ENCODE measurements around the gene CUL4A. TPM values are rescaled to one million over a fixed set of nuclear protein-coding genes. Genes with fewer than 3 reads are reported as not detected.

CUL4A gene
- total RNA-seq, 1 donor from 2014 or later: 208 TPM

DNA sequence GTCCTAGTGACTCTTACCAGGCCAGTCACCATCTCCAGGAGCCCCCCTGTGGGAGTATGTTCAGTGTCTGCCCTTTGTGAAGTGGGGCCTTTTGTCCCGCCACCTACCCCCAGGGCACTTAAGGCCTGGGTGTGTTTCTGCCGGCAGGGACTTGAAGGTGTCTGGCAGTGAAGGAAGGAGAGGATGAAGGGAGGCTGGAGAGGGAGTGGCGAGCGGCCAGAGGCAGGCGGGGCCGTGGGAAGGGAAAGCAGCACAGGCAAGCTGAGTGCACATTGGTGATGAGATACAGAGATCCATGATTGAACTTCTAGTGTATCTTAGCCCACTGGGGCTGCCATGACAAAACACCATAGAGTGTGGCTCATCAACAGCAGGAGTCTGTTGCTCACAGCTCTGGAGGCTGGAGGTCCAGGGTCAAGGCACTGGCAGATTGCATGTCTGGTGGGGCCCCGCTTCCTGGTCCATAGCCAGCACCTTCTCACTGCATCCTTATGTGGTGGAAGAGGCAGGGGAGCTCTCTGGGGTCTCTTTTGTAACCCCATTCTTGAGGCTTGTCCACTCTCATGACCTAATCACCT lies 17.5 kb downstream of the CUL4A start:
- no peak overlapping the region for H3K4me3 ChIP-seq
- H3K4me1 ChIP-seq: no peaks in the 10 kb centered on the region
- no peak overlapping the region for H3K27ac ChIP-seq
- H3K27me3 ChIP-seq: no peaks in the 10 kb centered on the region
- H3K9me3 ChIP-seq: no peaks in the 10 kb centered on the region
- no peak for DNase-seq (ENCODE audit: low spot score in 2 of 2)
- peaks cover 54 to 90% of the 10 kb centered on the region in 2 donors for H3K36me3 ChIP-seq
- intact Hi-C loops (cut with DNase I): no loop called here
- TF ChIP-seq, protein P1, sequence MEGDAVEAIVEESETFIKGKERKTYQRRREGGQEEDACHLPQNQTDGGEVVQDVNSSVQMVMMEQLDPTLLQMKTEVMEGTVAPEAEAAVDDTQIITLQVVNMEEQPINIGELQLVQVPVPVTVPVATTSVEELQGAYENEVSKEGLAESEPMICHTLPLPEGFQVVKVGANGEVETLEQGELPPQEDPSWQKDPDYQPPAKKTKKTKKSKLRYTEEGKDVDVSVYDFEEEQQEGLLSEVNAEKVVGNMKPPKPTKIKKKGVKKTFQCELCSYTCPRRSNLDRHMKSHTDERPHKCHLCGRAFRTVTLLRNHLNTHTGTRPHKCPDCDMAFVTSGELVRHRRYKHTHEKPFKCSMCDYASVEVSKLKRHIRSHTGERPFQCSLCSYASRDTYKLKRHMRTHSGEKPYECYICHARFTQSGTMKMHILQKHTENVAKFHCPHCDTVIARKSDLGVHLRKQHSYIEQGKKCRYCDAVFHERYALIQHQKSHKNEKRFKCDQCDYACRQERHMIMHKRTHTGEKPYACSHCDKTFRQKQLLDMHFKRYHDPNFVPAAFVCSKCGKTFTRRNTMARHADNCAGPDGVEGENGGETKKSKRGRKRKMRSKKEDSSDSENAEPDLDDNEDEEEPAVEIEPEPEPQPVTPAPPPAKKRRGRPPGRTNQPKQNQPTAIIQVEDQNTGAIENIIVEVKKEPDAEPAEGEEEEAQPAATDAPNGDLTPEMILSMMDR (IDR thresholded peaks at IDR 0.05): no peak

DNA sequence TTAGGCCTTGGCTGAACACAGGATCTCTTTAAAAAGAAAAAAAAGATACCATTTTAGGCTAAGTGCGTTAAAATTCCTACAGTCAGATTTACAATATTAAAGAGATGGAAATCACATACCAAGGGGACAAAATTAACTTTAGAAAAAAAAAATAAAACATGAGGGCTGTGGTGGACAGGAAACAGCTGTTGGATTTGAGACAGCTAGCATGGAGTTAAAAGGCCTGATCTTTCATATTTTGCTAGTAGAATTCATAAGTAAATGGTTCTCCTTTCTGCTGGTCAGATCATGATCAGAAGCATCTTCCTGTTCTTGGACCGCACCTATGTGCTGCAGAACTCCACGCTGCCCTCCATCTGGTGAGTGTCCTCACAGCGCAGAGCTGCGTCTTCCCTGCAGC lies 19.7 kb downstream of the CUL4A start:
- TF ChIP-seq, protein P1 (IDR thresholded peaks at IDR 0.05): no peak
- DNase-seq (ENCODE audit: low spot score in 2 of 2): no peak
- peaks cover 51 to 89% of the 10 kb centered on the region in 2 donors for H3K36me3 ChIP-seq

DNA sequence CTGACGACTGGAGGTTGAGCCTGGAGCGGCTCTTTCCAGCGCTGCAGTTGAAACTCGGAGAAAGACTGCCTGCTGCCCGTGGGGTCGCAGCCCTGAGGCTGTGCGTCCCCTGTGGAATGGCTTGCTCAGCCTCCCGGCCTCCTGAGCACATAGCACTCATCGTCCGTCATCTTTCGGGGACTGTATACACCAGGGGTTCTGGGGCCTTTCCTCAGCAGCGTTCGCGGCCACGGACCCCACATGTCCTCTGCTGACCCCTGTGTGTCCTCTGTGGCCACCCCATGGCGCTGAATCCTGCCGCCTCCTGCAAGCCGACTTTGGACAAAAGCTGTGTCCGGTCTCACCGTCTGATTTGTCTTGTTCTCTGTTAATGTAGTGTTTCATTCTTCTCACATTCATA lies 20.4 kb downstream of the CUL4A start:
- Histone ChIP-seq H3K27me3 (no peaks in the 10 kb centered on the region), H3K4me1 (no peaks in the 10 kb centered on the region), H3K36me3 (peaks cover 45 to 88% of the 10 kb centered on the region in 2 donors), H3K27ac (no peak overlapping the region), H3K4me3 (no peak overlapping the region), H3K9me3 (no peaks in the 10 kb centered on the region)
- intact Hi-C loops (cut with DNase I): no loop called here
- TF ChIP-seq, protein P1 (IDR thresholded peaks at IDR 0.05): no peak
- DNase-seq (ENCODE audit: low spot score in 2 of 2): no peak

More for the DNA sequence above, 19.7 kb downstream of the CUL4A start:
- no peaks in the 10 kb centered on the region for H3K9me3 ChIP-seq
- H3K27me3 ChIP-seq: no peaks in the 10 kb centered on the region
- no peaks in the 10 kb centered on the region for H3K4me1 ChIP-seq
- no peak overlapping the region for H3K4me3 ChIP-seq
- H3K27ac ChIP-seq: no peak overlapping the region
- intact Hi-C loops (cut with DNase I): no loop called here

DNA sequence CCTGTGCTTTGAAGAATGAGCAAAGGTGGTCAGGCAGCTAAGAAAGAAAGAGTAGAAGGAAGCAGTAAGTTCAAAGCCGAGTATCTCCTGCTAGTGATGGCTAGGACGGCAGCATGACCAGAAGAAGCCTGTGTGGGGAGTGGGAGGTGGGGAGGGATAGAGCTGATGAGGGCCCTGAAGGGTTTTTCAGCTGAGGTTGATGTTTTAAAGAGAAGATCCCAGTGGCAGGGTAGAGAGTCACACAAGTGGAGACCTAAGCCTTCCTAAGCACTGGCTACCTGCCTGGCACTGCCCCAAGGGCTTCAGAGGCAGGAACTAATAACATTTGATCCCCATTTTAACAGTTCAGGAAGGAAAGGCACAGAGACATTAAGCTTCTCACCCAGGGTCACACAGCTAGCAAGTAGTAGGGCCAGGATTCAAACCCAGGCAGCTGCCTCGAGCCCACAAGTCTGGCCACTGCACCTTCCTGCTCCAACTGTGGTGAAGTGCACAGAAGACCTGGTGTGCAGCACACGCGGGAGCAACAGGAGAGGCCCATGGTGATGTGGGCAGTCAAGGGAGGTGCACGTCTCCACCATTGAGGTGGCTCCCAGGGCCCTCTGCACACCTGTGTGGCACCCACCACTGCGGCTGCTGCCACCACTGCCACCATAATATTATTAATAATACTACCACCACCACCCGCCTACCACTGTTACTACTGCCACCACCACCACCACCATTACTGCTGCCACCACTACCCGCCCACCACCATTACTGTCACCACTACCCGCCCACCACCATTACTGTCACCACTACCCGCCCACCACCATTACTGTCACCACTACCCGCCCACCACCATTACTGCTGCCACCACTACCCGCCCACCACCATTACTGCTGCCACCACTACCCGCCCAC lies 22.1 kb downstream of the CUL4A start:
- Histone ChIP-seq H3K4me3 (no peak overlapping the region), H3K36me3 (peaks cover 42 to 81% of the 10 kb centered on the region in 2 donors), H3K27ac (no peak overlapping the region), H3K27me3 (no peaks in the 10 kb centered on the region), H3K9me3 (no peaks in the 10 kb centered on the region), H3K4me1 (no peaks in the 10 kb centered on the region)
- TF ChIP-seq, protein P1 (IDR thresholded peaks at IDR 0.05): no peak
- DNase-seq (ENCODE audit: low spot score in 2 of 2): no peak
- intact Hi-C loops (cut with DNase I): no loop called here

DNA sequence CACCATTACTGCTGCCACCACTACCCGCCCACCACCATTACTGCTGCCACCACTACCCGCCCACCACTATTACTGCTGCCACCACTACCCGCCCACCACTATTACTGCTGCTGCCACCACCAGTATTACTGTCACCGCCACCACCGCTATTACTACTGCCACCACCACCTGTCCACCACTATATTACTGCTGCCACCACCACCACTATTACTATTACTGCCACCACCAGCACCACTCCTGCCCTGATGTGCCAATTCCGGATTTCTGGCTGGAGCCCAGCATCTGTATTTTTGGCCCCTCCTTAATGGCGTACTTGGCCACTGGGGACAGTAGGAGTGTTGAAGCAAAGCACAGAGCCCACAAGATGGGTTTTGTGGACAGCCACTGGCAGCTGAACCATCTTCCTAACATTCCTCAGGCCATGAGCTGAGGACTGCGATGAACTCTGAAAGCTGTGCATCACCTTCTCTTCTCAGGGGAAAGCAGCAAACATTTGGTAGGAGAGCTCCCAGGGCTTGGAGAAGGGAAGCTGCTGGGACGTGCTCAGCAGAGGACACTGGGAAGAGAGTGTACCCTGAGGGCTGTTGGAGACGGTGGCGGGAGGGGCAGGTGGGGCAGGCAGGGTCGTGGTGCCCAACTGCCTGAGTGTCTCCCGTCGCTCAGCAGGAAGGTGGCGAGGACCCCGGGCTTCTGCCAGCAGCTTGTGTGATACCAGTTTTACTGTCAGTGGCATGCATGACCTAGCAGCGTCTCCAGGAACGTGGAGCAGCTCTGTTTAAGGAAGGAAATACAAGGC lies 23.0 kb downstream of the CUL4A start:
- Histone ChIP-seq H3K4me1 (no peaks in the 10 kb centered on the region), H3K4me3 (no peak overlapping the region), H3K27ac (no peak overlapping the region), H3K9me3 (no peaks in the 10 kb centered on the region), H3K27me3 (no peaks in the 10 kb centered on the region), H3K36me3 (peaks cover 43 to 83% of the 10 kb centered on the region in 2 donors)
- intact Hi-C loops (cut with DNase I): no loop called here
- no peak for DNase-seq (ENCODE audit: low spot score in 2 of 2)
- TF ChIP-seq, protein P1 (IDR thresholded peaks at IDR 0.05): no peak
